HT-29 (cell line): ENCODE data around the gene TRIM33. TPM values are rescaled to one million over a fixed set of nuclear protein-coding genes. Genes with fewer than 3 reads are reported as not detected.
"Not testable (repeated sequence)": the region's sequence is repeated elsewhere in the genome, so short reads cannot be mapped to it uniquely, and the experiment has no call there.

Experiments used
- DNase-seq: peaks from one replicate; pipeline ENCODE4 v3.0.0-alpha.2; 2015; ENCODE audit warnings: low spot score
- total RNA-seq: library from RNA; depleted of rRNA; stranded (reverse); fragments of >200 nt; shearing (Covaris generic); gene quantifications from 2 replicates; pipeline ENCODE4 v1.2.3, GENCODE V29; 2014

TRIM33 gene
- total RNA-seq, 1 experiment from 2014 or later: 33.3 TPM

GRCh38 chr1:114467491-114467890 is 43.5 kb downstream of the TRIM33 start:
- DNase-seq: no peak

- DNase-seq: no peak
These were observed 44.5 kb downstream of the TRIM33 start for GRCh38 chr1:114466334-114467014.

GRCh38 chr1:114462963-114463362 is 48.0 kb downstream of the TRIM33 start:
- no peak for DNase-seq

- no peak for DNase-seq
These were observed 48.7 kb downstream of the TRIM33 start for GRCh38 chr1:114462341-114462740.

- peak; percentile 17 for DNase-seq
These were observed 52.7 kb downstream of the TRIM33 start for GRCh38 chr1:114458237-114458777.

- DNase-seq: peak; percentile 48
These were observed 53.2 kb downstream of the TRIM33 start for GRCh38 chr1:114457675-114458236.

GRCh38 chr1:114456586-114456985 is 54.4 kb downstream of the TRIM33 start:
- DNase-seq: no peak

GRCh38 chr1:114455102-114455785 is 55.8 kb downstream of the TRIM33 start:
- no peak for DNase-seq

- DNase-seq: no peak
These were observed 56.5 kb downstream of the TRIM33 start for GRCh38 chr1:114454539-114454938.

- no peak for DNase-seq
These were observed 57.6 kb downstream of the TRIM33 start for GRCh38 chr1:114453361-114453784.

GRCh38 chr1:114448370-114449036 is 62.5 kb downstream of the TRIM33 start:
- no peak for DNase-seq

- no peak for DNase-seq
These were observed 64.8 kb downstream of the TRIM33 start for GRCh38 chr1:114446198-114446597.

GRCh38 chr1:114443226-114443625 is 67.8 kb downstream of the TRIM33 start:
- not testable (repeated sequence) for DNase-seq

GRCh38 chr1:114441332-114441731 is 69.7 kb downstream of the TRIM33 start:
- no peak for DNase-seq

GRCh38 chr1:114439369-114439768 is 71.6 kb downstream of the TRIM33 start:
- DNase-seq: no peak

GRCh38 chr1:114437812-114438211 is 73.2 kb downstream of the TRIM33 start:
- DNase-seq: no peak

- no peak for DNase-seq
These were observed 74.2 kb downstream of the TRIM33 start for GRCh38 chr1:114436799-114437198.

- DNase-seq: no peak
These were observed 75.8 kb downstream of the TRIM33 start for GRCh38 chr1:114435088-114435715.

GRCh38 chr1:114431026-114431425 is 80.0 kb downstream of the TRIM33 start:
- DNase-seq: no peak

- peak; percentile 15 for DNase-seq
These were observed 82.8 kb downstream of the TRIM33 start for GRCh38 chr1:114428083-114428754.

- DNase-seq: no peak
These were observed 83.4 kb downstream of the TRIM33 start for GRCh38 chr1:114427612-114428011.
